Renal pelvis (tissue), 4 donors: Measurements from ENCODE around the gene TH. TPM values are rescaled to one million over a fixed set of nuclear protein-coding genes. Genes with fewer than 3 reads are reported as not detected.

Experiments used
- DNase-seq: peaks from one replicate; pipeline ENCODE4 v3.0.0-alpha.2; 2013
- polyA plus RNA-seq, 3 donors: library from polyadenylated mRNA; unstranded; fragments of 120-200 nt; gene quantifications; one replicate each; pipeline ENCODE4 v1.2.1, GENCODE V29; 2013; ENCODE audit not compliant: insufficient read length in 3 of 3

The TH gene
- polyA plus RNA-seq, 3 donors, result 1.5 to 1.7 (median 1.6) TPM

DNA sequence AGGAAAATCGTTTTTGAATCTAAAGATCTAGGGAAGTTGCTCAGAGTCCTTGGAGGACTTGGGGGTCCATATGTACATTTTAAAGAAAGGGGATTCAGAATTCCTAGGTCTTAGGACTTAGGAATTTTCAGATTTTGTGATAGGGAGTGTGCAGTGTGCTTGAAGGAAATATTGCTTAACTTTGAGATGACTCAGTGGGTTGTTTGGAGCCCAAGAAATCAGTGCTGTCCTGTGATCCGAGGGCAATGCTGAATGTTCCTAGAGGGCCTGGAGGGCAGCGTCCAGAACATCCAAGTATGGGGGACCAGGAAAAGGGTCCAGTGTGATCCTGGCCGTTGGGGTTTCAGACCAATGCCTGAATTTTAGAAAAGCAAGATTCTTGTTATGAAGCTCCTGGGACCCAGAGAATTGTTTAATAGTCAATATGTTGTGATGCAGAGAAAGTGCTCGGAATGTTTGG lies 29.3 kb downstream of the TH start:
- DNase-seq, result no peak

DNA sequence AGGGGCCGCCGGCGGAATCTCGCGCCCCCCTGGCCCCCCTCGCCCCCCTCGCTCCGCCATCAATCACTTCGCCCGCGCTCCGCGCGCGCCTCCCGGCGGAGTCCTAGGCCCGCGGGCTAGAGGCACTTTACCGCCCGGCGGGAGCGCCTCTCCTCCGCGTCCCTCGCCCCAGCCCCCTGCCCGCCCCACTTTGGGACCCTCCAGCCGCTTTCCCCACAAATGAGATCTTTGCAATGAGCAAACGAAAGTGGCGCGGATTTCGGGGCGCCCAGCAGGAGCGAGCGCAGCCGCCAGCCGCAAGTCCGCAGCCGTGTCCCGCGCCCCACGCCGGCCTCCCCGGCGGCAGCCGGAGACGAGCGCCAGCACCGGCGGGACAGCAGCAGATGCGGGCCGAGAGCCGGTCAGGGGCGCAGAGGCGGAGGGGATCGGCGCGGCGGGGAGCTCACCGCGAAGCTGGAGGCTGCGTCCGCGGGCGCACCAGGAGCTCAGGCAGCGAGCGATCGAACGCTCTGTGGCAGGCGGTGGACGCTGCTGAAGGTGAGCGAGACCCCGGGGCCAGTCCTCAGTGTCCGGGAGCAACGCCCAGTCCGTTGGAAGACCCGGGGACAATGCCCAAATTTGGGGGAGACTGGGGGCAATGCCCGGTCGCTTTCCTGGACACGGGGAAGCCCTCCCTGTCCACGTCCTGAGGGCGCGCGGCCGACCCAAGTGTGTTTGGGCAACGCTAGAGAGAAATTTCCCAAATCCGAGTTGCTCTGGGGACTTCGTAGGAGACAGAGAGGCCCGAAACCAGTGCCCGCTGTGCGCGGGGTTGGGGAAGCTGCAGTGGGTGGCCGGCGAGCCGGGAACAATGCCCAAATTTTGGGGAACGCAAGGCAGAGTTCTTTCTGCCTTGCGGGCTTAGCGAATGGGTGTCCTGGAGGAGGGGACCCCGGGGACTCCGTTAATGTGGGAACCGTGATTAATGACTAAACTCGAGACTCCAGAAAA lies 30.9 kb downstream of the TH start:
- DNase-seq, result no peak

DNA sequence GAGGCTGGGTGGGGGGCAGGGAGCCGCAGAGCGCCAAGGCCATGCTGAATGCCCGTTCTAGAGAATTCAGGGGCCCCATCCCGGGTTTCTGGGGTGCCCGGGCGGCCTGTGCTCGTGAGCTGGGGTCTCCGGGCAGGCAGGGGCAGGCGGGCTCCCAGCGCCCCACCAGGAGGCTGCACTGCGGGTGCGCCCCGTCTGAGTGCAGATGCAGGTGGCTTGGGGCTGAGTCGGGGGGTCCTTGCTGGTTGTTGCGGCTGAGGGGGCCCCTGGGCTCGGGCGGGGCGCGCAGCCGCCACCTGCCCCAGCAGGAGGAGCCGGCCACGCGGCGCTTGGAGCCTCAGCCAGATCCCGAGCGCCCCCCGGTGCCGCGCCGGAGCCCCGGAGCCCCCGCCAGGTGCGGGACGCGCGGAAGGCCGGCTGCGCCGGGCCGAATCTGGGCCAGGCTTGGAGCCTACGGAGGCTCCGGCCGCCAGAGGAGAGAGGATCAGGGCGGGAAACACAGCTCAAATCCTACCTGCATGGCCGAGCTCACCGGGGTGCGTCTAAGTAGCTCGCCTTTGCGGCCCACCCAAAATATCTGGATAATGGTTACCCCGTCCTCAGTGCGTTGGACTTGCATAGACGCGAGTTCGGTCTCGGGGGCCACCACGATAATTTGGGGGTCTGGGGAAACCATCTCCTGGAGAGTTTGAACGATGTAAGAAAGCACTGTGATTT lies 31.8 kb downstream of the TH start:
- DNase-seq, result no peak

GRCh38 chr11:2139123-2139521 lies 32.5 kb downstream of the TH start, which contains the start of gene IGF2:
Gene IGF2, minus strand, starts transcription at chr11:2139389. Its CDS starts 3,866 bp downstream, at chr11:2135523.
- no peak for DNase-seq

GRCh38 chr11:2138431-2139122 lies 33.0 kb downstream of the TH start:
- DNase-seq, result no peak

- DNase-seq, result no peak
Measured at GRCh38 chr11:2138068-2138430, 33.6 kb downstream of the TH start.

DNA sequence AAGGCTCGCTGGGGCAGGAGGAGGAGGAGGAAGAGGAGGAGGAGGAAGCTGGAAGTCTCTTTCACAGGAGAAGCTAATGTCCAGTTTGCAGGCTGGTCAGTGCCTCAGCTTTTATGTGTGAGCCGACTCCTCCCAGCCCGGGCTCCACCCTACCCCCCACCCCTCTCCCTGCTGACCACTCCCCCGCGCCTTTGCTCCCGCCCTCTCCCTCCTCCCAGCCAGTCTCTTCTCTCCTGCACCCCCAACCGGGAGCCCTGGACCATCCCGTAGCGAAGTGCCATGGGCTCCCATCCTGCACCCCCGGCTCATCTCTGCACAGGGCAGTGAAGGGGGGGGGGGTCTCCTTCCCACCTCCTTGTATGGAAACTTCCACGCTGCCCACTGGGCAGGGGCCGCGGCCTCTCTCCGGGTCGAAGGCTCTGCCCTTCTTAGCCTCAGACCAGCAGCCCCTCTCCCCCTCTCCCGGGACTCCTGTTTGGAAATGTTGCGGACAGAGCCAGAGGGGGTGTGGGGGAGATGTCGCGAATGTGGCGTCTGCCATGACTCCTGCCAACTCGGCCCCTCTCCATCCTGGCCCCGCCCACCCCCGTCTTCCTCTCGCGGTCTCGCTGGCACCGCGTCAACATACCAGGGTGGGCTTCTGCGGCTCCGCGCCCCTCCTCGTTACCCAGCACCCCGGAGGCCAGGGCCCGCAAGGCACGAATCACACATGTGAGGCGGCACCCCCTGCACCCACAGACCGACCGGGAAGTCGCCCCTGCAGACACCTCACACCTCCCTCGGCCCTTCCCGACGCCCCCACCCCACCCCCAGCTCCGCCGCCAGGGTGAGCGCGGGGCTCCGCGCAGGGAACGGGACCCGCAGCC lies 34.2 kb downstream of the TH start:
- peak; percentile 88 for DNase-seq

DNA sequence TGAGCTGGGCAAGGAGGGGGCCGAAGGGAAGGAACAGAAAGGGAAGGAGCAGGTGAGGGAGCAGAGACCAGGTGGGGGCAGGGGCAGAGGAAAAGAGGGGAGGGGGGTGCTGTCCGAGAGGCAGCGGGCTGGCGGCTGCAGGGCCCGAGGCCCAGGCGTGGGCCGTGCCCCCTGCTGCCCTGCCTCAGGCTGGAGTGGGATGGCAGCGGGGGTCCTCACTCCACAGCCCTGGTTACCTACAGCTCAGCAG lies 34.7 kb downstream of the TH start:
- no peak for DNase-seq

DNA sequence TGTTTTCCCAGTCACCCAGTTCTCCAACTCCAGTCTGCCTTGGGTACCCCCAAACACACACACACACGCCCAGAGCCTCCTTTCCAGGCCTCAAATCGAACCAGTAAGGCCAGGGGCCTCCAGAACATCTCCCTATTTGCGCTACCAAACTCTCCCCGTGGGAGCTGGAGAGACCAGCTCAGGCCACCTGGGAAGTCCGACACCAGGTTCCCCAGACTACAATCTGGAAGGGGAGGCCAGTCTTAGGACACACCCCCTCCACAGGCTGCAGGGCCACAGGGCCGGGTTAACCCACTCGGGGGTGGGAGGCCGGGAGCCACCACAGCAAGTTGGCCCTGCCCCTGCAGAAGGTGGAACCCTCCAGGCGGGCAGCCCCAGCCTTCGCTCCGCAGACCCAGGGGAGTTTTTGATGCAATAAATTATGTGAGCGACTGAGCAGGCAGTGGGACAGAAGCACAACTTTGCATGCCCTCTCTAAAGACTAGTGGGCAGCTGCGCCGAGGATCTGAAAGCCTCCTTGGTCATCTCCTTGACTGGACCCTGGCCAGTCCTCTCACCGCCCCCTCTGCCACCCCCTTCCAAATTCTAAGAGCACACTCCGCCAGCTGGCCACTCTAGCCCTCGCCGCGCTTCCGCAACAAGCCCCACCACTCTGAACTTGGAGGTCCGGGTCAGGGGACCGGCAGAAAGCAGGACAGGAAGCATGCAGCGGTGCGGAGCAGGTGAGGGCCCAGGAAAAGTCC lies 35.2 kb downstream of the TH start:
- DNase-seq, result no peak

DNA sequence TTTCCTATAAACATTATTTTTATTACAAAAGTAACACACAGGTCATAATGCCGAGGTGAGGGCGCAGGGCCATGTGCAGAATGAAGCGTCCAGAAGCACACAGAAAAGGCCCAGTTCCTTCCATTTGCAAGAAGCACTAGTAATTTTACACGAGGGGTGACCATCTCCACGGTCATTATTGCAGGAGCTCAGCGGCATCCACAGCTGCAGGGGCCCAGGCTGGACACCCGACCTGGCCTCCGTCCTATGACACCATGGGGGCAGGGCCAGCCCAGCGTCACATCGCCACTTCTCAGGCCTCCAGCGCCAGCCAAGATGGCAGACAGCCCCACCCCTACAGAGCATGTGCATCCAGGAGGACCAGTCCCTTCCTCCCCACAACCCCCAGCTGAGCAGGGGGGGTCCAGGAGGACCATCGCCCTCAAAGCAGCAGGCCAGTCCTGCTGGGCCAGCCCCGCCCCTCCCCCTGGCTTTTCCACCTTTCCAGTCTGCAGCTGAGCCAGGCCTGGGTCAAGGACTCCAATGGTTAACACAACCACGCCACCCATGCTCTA lies 35.9 kb downstream of the TH start:
- no peak for DNase-seq

DNA sequence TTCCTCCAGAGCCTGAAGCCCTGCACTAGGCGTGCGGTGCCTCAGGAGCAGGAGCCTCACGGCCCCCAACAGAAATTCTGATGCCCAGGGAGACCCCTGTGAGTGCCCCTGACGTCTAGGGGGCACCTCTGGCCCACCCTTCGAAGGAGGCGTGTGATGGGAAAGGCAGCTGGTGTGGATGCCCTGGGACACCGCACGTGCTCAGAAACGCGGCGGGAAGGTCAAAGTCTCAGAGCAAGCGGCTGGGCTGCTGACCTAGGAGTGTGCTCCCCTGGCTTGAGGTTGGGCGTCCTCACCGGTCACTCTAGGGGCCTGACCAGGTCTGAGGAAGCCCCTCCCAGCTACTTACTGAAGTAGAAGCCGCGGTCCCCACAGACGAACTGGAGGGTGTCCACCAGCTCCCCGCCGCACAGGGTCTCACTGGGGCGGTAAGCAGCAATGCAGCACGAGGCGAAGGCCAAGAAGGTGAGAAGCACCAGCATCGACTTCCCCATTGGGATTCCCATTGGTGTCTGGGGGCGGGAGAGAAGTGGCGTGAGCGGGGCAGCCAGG lies 36.5 kb downstream of the TH start:
- DNase-seq, result no peak

- DNase-seq, result no peak
Measured at GRCh38 chr11:2134022-2135010, 37.3 kb downstream of the TH start.

- no peak for DNase-seq
Measured at GRCh38 chr11:2133241-2134021, 38.2 kb downstream of the TH start.

GRCh38 chr11:2132874-2133240 lies 38.8 kb downstream of the TH start:
- DNase-seq, result no peak

DNA sequence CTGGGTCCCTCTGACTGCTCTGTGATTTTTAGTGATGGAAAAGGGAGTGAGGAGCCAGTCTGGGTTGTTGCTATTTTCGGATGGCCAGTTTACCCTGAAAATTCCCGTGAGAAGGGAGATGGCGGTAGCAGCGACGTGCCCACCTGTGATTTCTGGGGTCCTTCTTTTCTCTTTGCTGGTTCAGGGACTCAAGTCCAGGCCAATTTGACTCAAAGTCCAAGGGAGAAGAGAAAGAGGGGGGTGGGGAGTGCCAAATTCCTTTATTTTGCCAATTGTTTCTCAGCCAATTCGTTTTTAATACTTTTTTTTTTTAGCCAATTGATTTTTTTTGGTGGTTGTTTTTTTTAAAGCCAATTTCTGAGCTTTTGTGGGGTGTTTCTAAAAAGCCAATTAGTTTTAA lies 39.4 kb downstream of the TH start:
- no peak for DNase-seq

GRCh38 chr11:2131371-2132236 lies 40.0 kb downstream of the TH start:
- no peak for DNase-seq

- no peak for DNase-seq
Measured at GRCh38 chr11:2130881-2131352, 40.7 kb downstream of the TH start.
